Muscle of leg (tissue), 11 donors: Measurements from ENCODE around the gene TOP3B. TPM values are rescaled to one million over a fixed set of nuclear protein-coding genes. Genes with fewer than 3 reads are reported as not detected.

Experiments
- DNase-seq: peaks from one replicate; pipeline ENCODE4 v3.0.0; 2013
- H3K27ac ChIP-seq: one replicate; pipeline ENCODE4 v1.5.1; 2013; ENCODE audit warnings: mild to moderate bottlenecking, low read length, control low read depth
- H3K27me3 ChIP-seq: one replicate; pipeline ENCODE4 v1.6.1; 2013; ENCODE audit warnings: low read length; ENCODE audit not compliant: control insufficient read depth, insufficient read depth
- H3K36me3 ChIP-seq: one replicate; pipeline ENCODE4 v1.6.1; 2013; ENCODE audit warnings: low read length; ENCODE audit not compliant: control insufficient read depth, insufficient read depth
- H3K4me1 ChIP-seq: one replicate; pipeline ENCODE4 v1.6.1; 2013; ENCODE audit warnings: low read length; ENCODE audit not compliant: control insufficient read depth, insufficient read depth
- H3K4me3 ChIP-seq: one replicate; pipeline ENCODE4 v1.5.1; 2013; ENCODE audit warnings: low read length, control low read depth
- H3K9me3 ChIP-seq: replicated peaks from 2 replicates; pipeline ENCODE4 v1.6.1; 2013; ENCODE audit warnings: low read depth, low read length; ENCODE audit not compliant: control insufficient read depth
- WGBS: methylation state at CpG from one replicate; pipeline ENCODE4 v1.1.5; 2013; ENCODE audit warnings: missing lambda C conversion rate; ENCODE audit not compliant: insufficient coverage; 5-methylcytosine and 5-hydroxymethylcytosine counted together
- polyA plus RNA-seq, 8 donors: library from polyadenylated mRNA; unstranded; fragments of 120-200 nt; gene quantifications; one replicate each; pipeline versions ENCODE4 v1.2.1 to v1.2.3, GENCODE V29; 2013; ENCODE audit warnings: inconsistent platforms in 1 of 8, low replicate concordance in 1 of 8; ENCODE audit not compliant: insufficient read length in 8 of 8, insufficient read depth in 1 of 8
- total RNA-seq: library from RNA; stranded (reverse); fragments of 120-200 nt; gene quantifications from one replicate; pipeline ENCODE4 v1.2.4, GENCODE V29; 2013

The TOP3B gene
- total and polyA plus RNA-seq, 9 donors = 12.2 to 22.8 (median 17.5) TPM

- WGBS = 14% methylated on average over 6 of the region's 7 CpGs
- Histone ChIP-seq H3K36me3 (peaks cover 7% of the 10 kb centered on the region), H3K4me3 (no peak overlapping the region), H3K27ac (no peak overlapping the region), H3K27me3 (no peaks in the 10 kb centered on the region), H3K4me1 (peaks cover 22% of the 10 kb centered on the region), H3K9me3 (no peaks in the 10 kb centered on the region)
- DNase-seq = peak; percentile 33
These were observed 2.2 kb upstream of the TOP3B start for GRCh38 chr22:21984793-21985192.

GRCh38 chr22:21981874-21982273, 713 bp downstream of the TOP3B start:
- peaks cover 9% of the 10 kb centered on the region for H3K36me3 ChIP-seq
- no peak for DNase-seq
- peaks cover 12% of the 10 kb centered on the region for H3K4me1 ChIP-seq
- H3K27me3 ChIP-seq = no peaks in the 10 kb centered on the region
- H3K27ac ChIP-seq = no peak overlapping the region
- 0% methylated on average over 1 of the region's 2 CpGs for WGBS
- H3K9me3 ChIP-seq = no peaks in the 10 kb centered on the region
- peak overlapping the region; percentile 99 for H3K4me3 ChIP-seq

- Histone ChIP-seq H3K36me3 (peaks cover 12% of the 10 kb centered on the region), H3K4me1 (peaks cover 12% of the 10 kb centered on the region), H3K4me3 (no peak overlapping the region), H3K27me3 (no peaks in the 10 kb centered on the region), H3K27ac (no peak overlapping the region), H3K9me3 (no peaks in the 10 kb centered on the region)
- no peak for DNase-seq
- 80% methylated on average over 6 of the region's 7 CpGs for WGBS
These were observed 2.0 kb downstream of the TOP3B start for GRCh38 chr22:21980547-21980946.

- no peaks in the 10 kb centered on the region for H3K27me3 ChIP-seq
- DNase-seq = no peak
- H3K4me1 ChIP-seq = peaks cover 12% of the 10 kb centered on the region
- no peak overlapping the region for H3K27ac ChIP-seq
- peaks cover 30% of the 10 kb centered on the region for H3K36me3 ChIP-seq
- no peak overlapping the region for H3K4me3 ChIP-seq
- H3K9me3 ChIP-seq = no peaks in the 10 kb centered on the region
- 79% methylated on average over 11 of the region's 11 CpGs for WGBS
These were observed 3.8 kb downstream of the TOP3B start for GRCh38 chr22:21978564-21979386.

GRCh38 chr22:21977814-21978213, 4.8 kb downstream of the TOP3B start:
- no peak for DNase-seq
- Histone ChIP-seq H3K4me3 (no peak overlapping the region), H3K36me3 (peaks cover 40% of the 10 kb centered on the region), H3K27me3 (no peaks in the 10 kb centered on the region), H3K27ac (no peak overlapping the region), H3K9me3 (no peaks in the 10 kb centered on the region), H3K4me1 (peaks cover 12% of the 10 kb centered on the region)
- WGBS = no CpG with 5 or more reads among the region's 1 CpG

GRCh38 chr22:21975854-21976345, 6.7 kb downstream of the TOP3B start:
- Histone ChIP-seq H3K27me3 (no peaks in the 10 kb centered on the region), H3K4me3 (no peak overlapping the region), H3K4me1 (peaks cover 2% of the 10 kb centered on the region), H3K9me3 (no peaks in the 10 kb centered on the region), H3K36me3 (peaks cover 53% of the 10 kb centered on the region), H3K27ac (no peak overlapping the region)
- DNase-seq = no peak
- 95% methylated on average over 5 of the region's 5 CpGs for WGBS

- 93% methylated on average over 3 of the region's 5 CpGs for WGBS
- H3K27ac ChIP-seq = no peak overlapping the region
- no peak for DNase-seq
- no peaks in the 10 kb centered on the region for H3K27me3 ChIP-seq
- H3K4me1 ChIP-seq = peaks cover 2% of the 10 kb centered on the region
- H3K4me3 ChIP-seq = no peak overlapping the region
- H3K36me3 ChIP-seq = peaks cover 60% of the 10 kb centered on the region
- H3K9me3 ChIP-seq = no peaks in the 10 kb centered on the region
These were observed 7.3 kb downstream of the TOP3B start for GRCh38 chr22:21975273-21975672.

- no peaks in the 10 kb centered on the region for H3K27me3 ChIP-seq
- H3K27ac ChIP-seq = no peak overlapping the region
- peaks cover 2% of the 10 kb centered on the region for H3K4me1 ChIP-seq
- H3K36me3 ChIP-seq = peaks cover 65% of the 10 kb centered on the region
- 83% methylated on average over 7 of the region's 12 CpGs for WGBS
- H3K9me3 ChIP-seq = no peaks in the 10 kb centered on the region
- DNase-seq = no peak
- H3K4me3 ChIP-seq = no peak overlapping the region
These were observed 8.4 kb downstream of the TOP3B start for GRCh38 chr22:21974058-21974649.

GRCh38 chr22:21972806-21973205, 9.8 kb downstream of the TOP3B start:
- no peak overlapping the region for H3K4me3 ChIP-seq
- no peak overlapping the region for H3K27ac ChIP-seq
- WGBS = 79% methylated on average over 6 of the region's 6 CpGs
- no peak for DNase-seq
- H3K27me3 ChIP-seq = no peaks in the 10 kb centered on the region
- no peaks in the 10 kb centered on the region for H3K9me3 ChIP-seq
- H3K36me3 ChIP-seq = peaks cover 76% of the 10 kb centered on the region
- peaks cover 1% of the 10 kb centered on the region for H3K4me1 ChIP-seq

GRCh38 chr22:21972293-21972779, 10.3 kb downstream of the TOP3B start:
- Histone ChIP-seq H3K9me3 (no peaks in the 10 kb centered on the region), H3K4me3 (no peak overlapping the region), H3K27ac (no peak overlapping the region), H3K27me3 (no peaks in the 10 kb centered on the region), H3K36me3 (peaks cover 81% of the 10 kb centered on the region), H3K4me1 (peaks cover 6% of the 10 kb centered on the region)
- DNase-seq = peak; percentile 41
- WGBS = 60% methylated on average over 4 of the region's 7 CpGs
